WTC11 (cell line): ENCODE data around the gene FAM171A1. TPM values are rescaled to one million over a fixed set of nuclear protein-coding genes. Genes with fewer than 3 reads are reported as not detected.

Experiments used
- ELF4 ChIP-seq: sonication (generic); formaldehyde crosslinking; IDR thresholded peaks from 2 replicates; pipeline ENCODE4 v1.8.1; 2022; ENCODE audit warnings: low read depth, mild to moderate bottlenecking, moderate library complexity, missing genetic modification reagents
- FOXJ3 ChIP-seq: sonication (generic); formaldehyde crosslinking; IDR thresholded peaks from 2 replicates; pipeline ENCODE4 v1.9.0; 2021; ENCODE audit warnings: missing genetic modification reagents, mild to moderate bottlenecking, borderline replicate concordance
- FOXP1 ChIP-seq: sonication (generic); formaldehyde crosslinking; IDR thresholded peaks from 2 replicates; pipeline ENCODE4 v1.8.0; 2022; ENCODE audit warnings: missing genetic modification reagents, mild to moderate bottlenecking, moderate library complexity, borderline replicate concordance
- KAT7 ChIP-seq: sonication (generic); formaldehyde crosslinking; IDR thresholded peaks from 2 replicates; pipeline ENCODE4 v1.8.1; 2023; ENCODE audit warnings: missing genetic modification reagents, mild to moderate bottlenecking, borderline replicate concordance
- NR1H2 ChIP-seq: sonication (generic); formaldehyde crosslinking; IDR thresholded peaks from 2 replicates; pipeline ENCODE4 v1.9.0; 2021; ENCODE audit warnings: mild to moderate bottlenecking, moderate library complexity, missing genetic modification reagents
- RORB ChIP-seq: fragments of 250-450 bp; sonication (Bioruptor Pico); IDR thresholded peaks from 2 replicates; pipeline ENCODE4 v1.9.0; 2021; ENCODE audit warnings: mild to moderate bottlenecking
- SMAD3 ChIP-seq: sonication (generic); formaldehyde crosslinking; IDR thresholded peaks from 2 replicates; pipeline ENCODE4 v1.8.0; 2022; ENCODE audit warnings: missing genetic modification reagents, mild to moderate bottlenecking, borderline replicate concordance
- TCF7 ChIP-seq: sonication (generic); formaldehyde crosslinking; IDR thresholded peaks from 2 replicates; pipeline ENCODE4 v1.8.0; 2022; ENCODE audit warnings: mild to moderate bottlenecking, low read depth, missing genetic modification reagents, moderate library complexity
- ZNF138 ChIP-seq: sonication (generic); formaldehyde crosslinking; conservative IDR thresholded peaks from 2 replicates; pipeline ENCODE4 v1.8.1; 2022; ENCODE audit warnings: mild to moderate bottlenecking, moderate library complexity, missing genetic modification reagents
- ZNF219 ChIP-seq: sonication (generic); formaldehyde crosslinking; IDR thresholded peaks from 2 replicates; pipeline ENCODE4 v1.8.0; 2023; ENCODE audit warnings: missing genetic modification reagents, mild to moderate bottlenecking, borderline replicate concordance
- ZNF232 ChIP-seq: sonication (generic); formaldehyde crosslinking; IDR thresholded peaks from 2 replicates; pipeline ENCODE4 v1.8.0; 2022; ENCODE audit warnings: mild to moderate bottlenecking, missing genetic modification reagents
- ZNF263 ChIP-seq: sonication (generic); formaldehyde crosslinking; IDR thresholded peaks from 2 replicates; pipeline ENCODE4 v1.8.1; 2022; ENCODE audit warnings: low read depth, mild to moderate bottlenecking, moderate library complexity, missing genetic modification reagents
- total RNA-seq: library from RNA; stranded (reverse); gene quantifications from 3 replicates; pipeline ENCODE4 v1.2.3, GENCODE V29; 2021
- TF ChIP-seq, protein P1 (sequence below): sonication (generic); formaldehyde crosslinking; IDR thresholded peaks from 2 replicates; pipeline ENCODE4 v1.8.0; 2023; ENCODE audit warnings: mild to moderate bottlenecking, missing genetic modification reagents
- TF ChIP-seq, protein P2 (sequence below): sonication (generic); formaldehyde crosslinking; IDR thresholded peaks from 2 replicates; pipeline ENCODE4 v1.8.1; 2023; ENCODE audit warnings: mild to moderate bottlenecking, missing genetic modification reagents
- TF ChIP-seq, protein P3 (sequence below): fragments of 250-450 bp; sonication (Bioruptor Pico); IDR thresholded peaks from 2 replicates; pipeline ENCODE4 v1.9.0; 2021; ENCODE audit warnings: moderate library complexity, mild to moderate bottlenecking, inconsistent platforms, borderline replicate concordance
- TF ChIP-seq, protein P4 (sequence below): fragments of 250-450 bp; sonication (Bioruptor Pico); IDR thresholded peaks from 2 replicates; pipeline ENCODE4 v2.1.2; 2022; ENCODE audit warnings: mild to moderate bottlenecking, moderate library complexity
- TF ChIP-seq, protein P5 (sequence below): sonication (generic); formaldehyde crosslinking; IDR thresholded peaks from 2 replicates; pipeline ENCODE4 v1.8.1; 2023; ENCODE audit warnings: mild to moderate bottlenecking, moderate library complexity, missing genetic modification reagents
- TF ChIP-seq, protein P6 (sequence below): sonication (generic); formaldehyde crosslinking; IDR thresholded peaks from 2 replicates; pipeline ENCODE4 v1.8.0; 2022; ENCODE audit warnings: mild to moderate bottlenecking, missing genetic modification reagents
- TF ChIP-seq, protein P7 (sequence below): sonication (generic); formaldehyde crosslinking; IDR thresholded peaks from 2 replicates; pipeline ENCODE4 v1.8.0; 2023; ENCODE audit warnings: missing genetic modification reagents, mild to moderate bottlenecking, borderline replicate concordance
- TF ChIP-seq, protein P8 (sequence below): sonication (generic); formaldehyde crosslinking; IDR thresholded peaks from 2 replicates; pipeline ENCODE4 v1.8.1; 2023; ENCODE audit warnings: mild to moderate bottlenecking, missing genetic modification reagents, borderline replicate concordance
- TF ChIP-seq, protein P9 (sequence below): sonication (generic); formaldehyde crosslinking; conservative IDR thresholded peaks from 2 replicates; pipeline ENCODE4 v1.8.1; 2022; ENCODE audit warnings: mild to moderate bottlenecking, missing genetic modification reagents

The FAM171A1 gene
- total RNA-seq, 1 experiment from 2014 or later = 33.9 TPM

DNA sequence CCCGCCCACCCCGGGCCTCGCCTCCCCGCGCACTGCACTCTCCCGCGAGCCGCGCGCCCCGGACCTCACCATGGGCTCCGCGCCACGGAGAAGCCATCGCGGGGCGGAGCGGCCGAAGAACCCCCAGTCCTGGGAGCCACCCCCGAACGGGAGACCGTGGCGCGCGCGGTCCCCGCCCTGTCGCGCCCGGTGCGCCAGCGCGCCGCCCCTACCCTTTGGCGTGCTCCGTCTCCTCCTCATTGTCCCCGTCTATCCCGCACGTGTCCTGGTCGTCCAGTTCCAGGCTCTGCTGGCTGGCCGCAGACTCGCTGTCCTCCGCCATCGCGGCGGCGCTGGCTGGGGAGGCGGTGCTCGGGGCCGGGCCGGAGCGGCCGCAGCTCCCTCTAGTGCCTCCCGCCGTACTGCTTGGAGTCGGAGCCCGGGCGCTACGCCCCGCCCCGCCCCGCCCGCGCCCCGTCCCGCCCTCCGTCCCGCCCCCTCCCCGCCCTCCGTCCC, 202.8 kb downstream of the FAM171A1 start, which contains the start of gene NMT2 (continued):
- TF ChIP-seq, protein P1, sequence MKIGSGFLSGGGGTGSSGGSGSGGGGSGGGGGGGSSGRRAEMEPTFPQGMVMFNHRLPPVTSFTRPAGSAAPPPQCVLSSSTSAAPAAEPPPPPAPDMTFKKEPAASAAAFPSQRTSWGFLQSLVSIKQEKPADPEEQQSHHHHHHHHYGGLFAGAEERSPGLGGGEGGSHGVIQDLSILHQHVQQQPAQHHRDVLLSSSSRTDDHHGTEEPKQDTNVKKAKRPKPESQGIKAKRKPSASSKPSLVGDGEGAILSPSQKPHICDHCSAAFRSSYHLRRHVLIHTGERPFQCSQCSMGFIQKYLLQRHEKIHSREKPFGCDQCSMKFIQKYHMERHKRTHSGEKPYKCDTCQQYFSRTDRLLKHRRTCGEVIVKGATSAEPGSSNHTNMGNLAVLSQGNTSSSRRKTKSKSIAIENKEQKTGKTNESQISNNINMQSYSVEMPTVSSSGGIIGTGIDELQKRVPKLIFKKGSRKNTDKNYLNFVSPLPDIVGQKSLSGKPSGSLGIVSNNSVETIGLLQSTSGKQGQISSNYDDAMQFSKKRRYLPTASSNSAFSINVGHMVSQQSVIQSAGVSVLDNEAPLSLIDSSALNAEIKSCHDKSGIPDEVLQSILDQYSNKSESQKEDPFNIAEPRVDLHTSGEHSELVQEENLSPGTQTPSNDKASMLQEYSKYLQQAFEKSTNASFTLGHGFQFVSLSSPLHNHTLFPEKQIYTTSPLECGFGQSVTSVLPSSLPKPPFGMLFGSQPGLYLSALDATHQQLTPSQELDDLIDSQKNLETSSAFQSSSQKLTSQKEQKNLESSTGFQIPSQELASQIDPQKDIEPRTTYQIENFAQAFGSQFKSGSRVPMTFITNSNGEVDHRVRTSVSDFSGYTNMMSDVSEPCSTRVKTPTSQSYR = no peak
- TF ChIP-seq, protein P2, sequence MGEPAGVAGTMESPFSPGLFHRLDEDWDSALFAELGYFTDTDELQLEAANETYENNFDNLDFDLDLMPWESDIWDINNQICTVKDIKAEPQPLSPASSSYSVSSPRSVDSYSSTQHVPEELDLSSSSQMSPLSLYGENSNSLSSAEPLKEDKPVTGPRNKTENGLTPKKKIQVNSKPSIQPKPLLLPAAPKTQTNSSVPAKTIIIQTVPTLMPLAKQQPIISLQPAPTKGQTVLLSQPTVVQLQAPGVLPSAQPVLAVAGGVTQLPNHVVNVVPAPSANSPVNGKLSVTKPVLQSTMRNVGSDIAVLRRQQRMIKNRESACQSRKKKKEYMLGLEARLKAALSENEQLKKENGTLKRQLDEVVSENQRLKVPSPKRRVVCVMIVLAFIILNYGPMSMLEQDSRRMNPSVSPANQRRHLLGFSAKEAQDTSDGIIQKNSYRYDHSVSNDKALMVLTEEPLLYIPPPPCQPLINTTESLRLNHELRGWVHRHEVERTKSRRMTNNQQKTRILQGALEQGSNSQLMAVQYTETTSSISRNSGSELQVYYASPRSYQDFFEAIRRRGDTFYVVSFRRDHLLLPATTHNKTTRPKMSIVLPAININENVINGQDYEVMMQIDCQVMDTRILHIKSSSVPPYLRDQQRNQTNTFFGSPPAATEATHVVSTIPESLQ (CRISPR knock-in tag) = no peak
- TF ChIP-seq, protein P3, sequence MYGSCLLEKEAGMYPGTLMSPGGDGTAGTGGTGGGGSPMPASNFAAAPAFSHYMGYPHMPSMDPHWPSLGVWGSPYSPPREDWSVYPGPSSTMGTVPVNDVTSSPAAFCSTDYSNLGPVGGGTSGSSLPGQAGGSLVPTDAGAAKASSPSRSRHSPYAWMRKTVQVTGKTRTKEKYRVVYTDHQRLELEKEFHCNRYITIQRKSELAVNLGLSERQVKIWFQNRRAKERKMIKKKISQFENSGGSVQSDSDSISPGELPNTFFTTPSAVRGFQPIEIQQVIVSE = no peak
- TF ChIP-seq FOXJ3 (CRISPR knock-in tag) = no peak
- TF ChIP-seq, protein P4, sequence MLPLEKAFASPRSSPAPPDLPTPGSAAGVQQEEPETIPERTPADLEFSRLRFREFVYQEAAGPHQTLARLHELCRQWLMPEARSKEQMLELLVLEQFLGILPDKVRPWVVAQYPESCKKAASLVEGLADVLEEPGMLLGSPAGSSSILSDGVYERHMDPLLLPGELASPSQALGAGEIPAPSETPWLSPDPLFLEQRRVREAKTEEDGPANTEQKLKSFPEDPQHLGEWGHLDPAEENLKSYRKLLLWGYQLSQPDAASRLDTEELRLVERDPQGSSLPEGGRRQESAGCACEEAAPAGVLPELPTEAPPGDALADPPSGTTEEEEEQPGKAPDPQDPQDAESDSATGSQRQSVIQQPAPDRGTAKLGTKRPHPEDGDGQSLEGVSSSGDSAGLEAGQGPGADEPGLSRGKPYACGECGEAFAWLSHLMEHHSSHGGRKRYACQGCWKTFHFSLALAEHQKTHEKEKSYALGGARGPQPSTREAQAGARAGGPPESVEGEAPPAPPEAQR (CRISPR knock-in tag) = no peak
- no peak for TF ChIP-seq ELF4 (CRISPR knock-in tag)
- TF ChIP-seq, protein P5, sequence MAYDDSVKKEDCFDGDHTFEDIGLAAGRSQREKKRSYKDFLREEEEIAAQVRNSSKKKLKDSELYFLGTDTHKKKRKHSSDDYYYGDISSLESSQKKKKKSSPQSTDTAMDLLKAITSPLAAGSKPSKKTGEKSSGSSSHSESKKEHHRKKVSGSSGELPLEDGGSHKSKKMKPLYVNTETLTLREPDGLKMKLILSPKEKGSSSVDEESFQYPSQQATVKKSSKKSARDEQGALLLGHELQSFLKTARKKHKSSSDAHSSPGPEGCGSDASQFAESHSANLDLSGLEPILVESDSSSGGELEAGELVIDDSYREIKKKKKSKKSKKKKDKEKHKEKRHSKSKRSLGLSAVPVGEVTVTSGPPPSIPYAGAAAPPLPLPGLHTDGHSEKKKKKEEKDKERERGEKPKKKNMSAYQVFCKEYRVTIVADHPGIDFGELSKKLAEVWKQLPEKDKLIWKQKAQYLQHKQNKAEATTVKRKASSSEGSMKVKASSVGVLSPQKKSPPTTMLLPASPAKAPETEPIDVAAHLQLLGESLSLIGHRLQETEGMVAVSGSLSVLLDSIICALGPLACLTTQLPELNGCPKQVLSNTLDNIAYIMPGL (CRISPR knock-in tag) = peak; percentile 85
- TF ChIP-seq ZNF263 (CRISPR knock-in tag) = no peak
- TF ChIP-seq NR1H2 (CRISPR knock-in tag) = no peak
- no peak for TF ChIP-seq ZNF138
- TF ChIP-seq, protein P6, sequence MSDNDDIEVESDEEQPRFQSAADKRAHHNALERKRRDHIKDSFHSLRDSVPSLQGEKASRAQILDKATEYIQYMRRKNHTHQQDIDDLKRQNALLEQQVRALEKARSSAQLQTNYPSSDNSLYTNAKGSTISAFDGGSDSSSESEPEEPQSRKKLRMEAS (CRISPR knock-in tag) = peak; percentile 83
- peak; percentile 49; the same call in 1 of the 2 replicates for TF ChIP-seq SMAD3 (CRISPR knock-in tag)
- TF ChIP-seq FOXP1 (CRISPR knock-in tag) = peak; percentile 70; the same call in 1 of the 2 replicates
- TF ChIP-seq ZNF219 (CRISPR knock-in tag) = no peak
- TF ChIP-seq TCF7 (CRISPR knock-in tag) = no peak
- TF ChIP-seq, protein P7, sequence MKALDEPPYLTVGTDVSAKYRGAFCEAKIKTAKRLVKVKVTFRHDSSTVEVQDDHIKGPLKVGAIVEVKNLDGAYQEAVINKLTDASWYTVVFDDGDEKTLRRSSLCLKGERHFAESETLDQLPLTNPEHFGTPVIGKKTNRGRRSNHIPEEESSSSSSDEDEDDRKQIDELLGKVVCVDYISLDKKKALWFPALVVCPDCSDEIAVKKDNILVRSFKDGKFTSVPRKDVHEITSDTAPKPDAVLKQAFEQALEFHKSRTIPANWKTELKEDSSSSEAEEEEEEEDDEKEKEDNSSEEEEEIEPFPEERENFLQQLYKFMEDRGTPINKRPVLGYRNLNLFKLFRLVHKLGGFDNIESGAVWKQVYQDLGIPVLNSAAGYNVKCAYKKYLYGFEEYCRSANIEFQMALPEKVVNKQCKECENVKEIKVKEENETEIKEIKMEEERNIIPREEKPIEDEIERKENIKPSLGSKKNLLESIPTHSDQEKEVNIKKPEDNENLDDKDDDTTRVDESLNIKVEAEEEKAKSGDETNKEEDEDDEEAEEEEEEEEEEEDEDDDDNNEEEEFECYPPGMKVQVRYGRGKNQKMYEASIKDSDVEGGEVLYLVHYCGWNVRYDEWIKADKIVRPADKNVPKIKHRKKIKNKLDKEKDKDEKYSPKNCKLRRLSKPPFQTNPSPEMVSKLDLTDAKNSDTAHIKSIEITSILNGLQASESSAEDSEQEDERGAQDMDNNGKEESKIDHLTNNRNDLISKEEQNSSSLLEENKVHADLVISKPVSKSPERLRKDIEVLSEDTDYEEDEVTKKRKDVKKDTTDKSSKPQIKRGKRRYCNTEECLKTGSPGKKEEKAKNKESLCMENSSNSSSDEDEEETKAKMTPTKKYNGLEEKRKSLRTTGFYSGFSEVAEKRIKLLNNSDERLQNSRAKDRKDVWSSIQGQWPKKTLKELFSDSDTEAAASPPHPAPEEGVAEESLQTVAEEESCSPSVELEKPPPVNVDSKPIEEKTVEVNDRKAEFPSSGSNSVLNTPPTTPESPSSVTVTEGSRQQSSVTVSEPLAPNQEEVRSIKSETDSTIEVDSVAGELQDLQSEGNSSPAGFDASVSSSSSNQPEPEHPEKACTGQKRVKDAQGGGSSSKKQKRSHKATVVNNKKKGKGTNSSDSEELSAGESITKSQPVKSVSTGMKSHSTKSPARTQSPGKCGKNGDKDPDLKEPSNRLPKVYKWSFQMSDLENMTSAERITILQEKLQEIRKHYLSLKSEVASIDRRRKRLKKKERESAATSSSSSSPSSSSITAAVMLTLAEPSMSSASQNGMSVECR = no peak; the same call in 1 of the 2 replicates
- TF ChIP-seq, protein P8, sequence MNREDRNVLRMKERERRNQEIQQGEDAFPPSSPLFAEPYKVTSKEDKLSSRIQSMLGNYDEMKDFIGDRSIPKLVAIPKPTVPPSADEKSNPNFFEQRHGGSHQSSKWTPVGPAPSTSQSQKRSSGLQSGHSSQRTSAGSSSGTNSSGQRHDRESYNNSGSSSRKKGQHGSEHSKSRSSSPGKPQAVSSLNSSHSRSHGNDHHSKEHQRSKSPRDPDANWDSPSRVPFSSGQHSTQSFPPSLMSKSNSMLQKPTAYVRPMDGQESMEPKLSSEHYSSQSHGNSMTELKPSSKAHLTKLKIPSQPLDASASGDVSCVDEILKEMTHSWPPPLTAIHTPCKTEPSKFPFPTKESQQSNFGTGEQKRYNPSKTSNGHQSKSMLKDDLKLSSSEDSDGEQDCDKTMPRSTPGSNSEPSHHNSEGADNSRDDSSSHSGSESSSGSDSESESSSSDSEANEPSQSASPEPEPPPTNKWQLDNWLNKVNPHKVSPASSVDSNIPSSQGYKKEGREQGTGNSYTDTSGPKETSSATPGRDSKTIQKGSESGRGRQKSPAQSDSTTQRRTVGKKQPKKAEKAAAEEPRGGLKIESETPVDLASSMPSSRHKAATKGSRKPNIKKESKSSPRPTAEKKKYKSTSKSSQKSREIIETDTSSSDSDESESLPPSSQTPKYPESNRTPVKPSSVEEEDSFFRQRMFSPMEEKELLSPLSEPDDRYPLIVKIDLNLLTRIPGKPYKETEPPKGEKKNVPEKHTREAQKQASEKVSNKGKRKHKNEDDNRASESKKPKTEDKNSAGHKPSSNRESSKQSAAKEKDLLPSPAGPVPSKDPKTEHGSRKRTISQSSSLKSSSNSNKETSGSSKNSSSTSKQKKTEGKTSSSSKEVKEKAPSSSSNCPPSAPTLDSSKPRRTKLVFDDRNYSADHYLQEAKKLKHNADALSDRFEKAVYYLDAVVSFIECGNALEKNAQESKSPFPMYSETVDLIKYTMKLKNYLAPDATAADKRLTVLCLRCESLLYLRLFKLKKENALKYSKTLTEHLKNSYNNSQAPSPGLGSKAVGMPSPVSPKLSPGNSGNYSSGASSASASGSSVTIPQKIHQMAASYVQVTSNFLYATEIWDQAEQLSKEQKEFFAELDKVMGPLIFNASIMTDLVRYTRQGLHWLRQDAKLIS (CRISPR knock-in tag) = no peak
- TF ChIP-seq ZNF232 (CRISPR knock-in tag) = no peak
- TF ChIP-seq KAT7 = no peak
- no peak for TF ChIP-seq RORB (CRISPR knock-in tag)
- TF ChIP-seq, protein P9, sequence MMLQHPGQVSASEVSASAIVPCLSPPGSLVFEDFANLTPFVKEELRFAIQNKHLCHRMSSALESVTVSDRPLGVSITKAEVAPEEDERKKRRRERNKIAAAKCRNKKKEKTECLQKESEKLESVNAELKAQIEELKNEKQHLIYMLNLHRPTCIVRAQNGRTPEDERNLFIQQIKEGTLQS (CRISPR knock-in tag) = no peak
